Measurements from ENCODE around the gene RCE1.

Gene RCE1

DNA sequence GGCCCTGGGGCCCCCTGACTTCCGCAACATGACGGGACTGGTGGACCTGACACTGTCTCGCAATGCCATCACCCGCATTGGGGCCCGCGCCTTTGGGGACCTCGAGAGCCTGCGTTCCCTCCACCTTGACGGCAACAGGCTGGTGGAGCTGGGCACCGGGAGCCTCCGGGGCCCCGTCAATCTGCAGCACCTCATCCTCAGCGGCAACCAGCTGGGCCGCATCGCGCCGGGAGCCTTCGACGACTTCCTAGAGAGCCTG, 14.6 kb downstream of the RCE1 start:
- no peak for DNase-seq

- no peak for DNase-seq
Observed at GRCh38 chr11:66858186-66858938, 15.1 kb downstream of the RCE1 start.

- DNase-seq, result no peak
Observed at GRCh38 chr11:66858939-66859685, 15.9 kb downstream of the RCE1 start.

DNA sequence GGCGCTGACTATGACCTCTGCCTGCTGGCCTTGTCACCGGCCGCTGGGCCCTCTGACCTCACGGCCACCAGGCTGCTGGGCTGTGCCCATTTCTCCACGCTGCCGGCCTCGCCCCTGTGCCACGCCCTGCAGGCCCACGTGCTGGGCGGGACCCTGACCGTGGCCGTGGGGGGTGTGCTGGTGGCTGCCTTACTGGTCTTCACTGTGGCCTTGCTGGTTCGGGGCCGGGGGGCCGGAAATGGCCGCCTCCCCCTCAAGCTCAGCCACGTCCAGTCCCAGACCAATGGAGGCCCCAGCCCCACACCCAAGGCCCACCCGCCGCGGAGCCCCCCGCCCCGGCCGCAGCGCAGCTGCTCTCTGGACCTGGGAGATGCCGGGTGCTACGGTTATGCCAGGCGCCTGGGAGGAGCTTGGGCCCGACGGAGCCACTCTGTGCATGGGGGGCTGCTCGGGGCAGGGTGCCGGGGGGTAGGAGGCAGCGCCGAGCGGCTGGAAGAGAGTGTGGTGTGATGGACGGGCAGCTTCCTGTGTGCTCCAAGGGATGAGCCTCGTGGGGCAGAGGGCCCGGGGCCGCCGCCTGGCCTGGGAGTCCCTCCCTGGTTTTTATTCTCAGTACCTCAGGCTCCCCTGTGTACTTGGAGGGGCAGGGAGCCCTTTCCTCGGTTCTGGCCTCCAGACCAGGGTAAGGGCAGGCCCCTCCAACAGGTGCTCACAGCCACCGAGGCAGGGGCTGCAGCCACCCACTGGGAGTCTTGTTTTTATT, 16.6 kb downstream of the RCE1 start:
- DNase-seq, result no peak

DNA sequence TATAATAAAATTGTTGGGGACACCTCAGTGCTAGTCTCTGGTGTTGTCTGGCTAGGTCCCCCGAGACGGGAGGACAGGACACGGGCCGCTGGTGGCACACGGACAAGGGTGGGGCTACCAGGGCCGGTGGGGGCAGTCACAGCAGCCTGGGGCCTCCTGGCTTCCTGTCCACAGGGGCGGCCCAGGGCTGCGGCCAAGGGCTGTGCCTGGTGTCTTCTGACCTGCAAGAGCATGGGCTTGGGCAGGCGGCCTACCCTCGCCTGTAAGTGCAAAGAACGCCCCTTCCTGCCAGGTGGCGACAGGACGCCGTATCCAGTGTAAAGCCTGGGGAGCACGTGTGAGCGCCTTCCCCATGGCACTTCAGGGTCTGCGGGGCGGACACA, 17.2 kb downstream of the RCE1 start:
- DNase-seq, result no peak

- DNase-seq, result no peak
Observed at GRCh38 chr11:66861038-66861773, 18.0 kb downstream of the RCE1 start.

GRCh38 chr11:66861774-66862558, 18.7 kb downstream of the RCE1 start:
- no peak for DNase-seq

GRCh38 chr11:66862559-66863037, 19.4 kb downstream of the RCE1 start:
- DNase-seq, result no peak

GRCh38 chr11:66863428-66864125, 20.3 kb downstream of the RCE1 start:
- no peak for DNase-seq

DNA sequence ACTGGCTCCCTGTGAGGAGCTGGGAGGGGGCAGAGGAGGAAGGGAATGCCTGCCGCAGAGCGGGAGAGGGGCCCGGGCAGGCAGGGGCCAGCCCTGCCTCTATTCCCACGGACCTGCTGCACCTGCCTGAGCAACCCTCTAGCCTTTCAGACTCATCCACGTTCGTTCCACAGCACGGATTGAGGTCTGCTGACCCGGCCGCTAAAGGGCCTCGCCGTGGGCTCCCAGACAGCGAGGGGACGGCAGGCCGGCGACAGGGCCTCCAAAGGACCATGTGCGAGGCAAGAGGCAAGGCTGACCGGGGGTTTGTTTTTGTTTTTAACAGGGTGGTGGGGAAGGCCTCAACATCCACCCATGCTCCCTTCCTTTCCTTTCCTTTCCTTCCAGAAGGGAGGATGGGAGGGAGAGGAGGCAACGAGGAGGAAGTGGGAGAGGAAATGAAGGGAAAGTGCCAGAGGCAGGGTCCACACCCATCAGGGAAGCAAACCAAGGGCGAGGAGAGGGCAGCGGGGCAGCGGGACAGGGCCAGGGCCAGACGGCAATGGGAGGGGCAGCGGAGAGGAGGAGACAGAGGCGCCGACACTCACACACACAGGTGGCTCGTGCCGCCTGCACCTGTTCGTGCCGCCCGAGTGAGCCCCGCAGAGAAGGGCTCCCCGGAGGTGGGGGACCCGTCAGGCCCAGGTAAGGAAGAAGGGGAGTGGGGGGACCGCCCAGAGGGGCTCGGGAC, 21.1 kb downstream of the RCE1 start:
- no peak for DNase-seq

DNA sequence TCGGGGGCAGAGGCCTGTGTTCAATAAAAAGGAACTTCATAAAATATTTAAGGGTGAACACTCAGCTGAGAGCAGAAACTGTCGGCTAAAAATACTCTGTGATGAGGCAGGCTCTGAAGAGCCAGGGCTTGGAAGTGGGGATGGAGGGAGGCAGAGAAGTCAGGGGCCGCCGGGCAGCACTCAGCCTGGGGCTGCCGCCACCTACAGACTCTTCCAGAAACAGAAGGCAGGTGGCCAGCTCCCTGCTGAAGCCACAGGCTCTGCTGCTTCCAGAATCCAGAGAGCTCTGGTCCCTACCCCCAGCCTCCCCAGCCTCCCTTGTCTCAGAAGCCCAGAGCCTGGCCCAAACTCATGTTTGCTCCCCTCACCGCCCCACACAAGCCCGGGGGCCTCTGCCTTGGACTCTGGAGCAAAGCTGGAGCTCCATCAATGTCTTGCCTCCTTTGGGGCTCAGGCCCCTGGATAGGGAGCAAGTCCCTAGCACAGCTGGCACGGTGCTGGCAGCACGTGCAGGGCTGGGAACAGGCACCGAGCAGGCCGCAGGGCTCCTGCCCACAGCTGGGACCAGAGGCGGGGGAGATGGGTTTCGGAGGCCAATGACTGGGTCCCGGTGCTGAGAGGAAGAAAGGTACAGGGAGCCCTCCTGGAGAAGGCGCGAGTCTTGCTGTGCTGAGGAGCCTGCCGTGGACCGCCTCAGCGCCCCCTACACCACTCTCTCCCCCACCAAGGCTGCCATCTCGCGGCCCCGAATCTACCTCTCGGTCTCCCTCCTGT, 21.9 kb downstream of the RCE1 start:
- no peak for DNase-seq

DNA sequence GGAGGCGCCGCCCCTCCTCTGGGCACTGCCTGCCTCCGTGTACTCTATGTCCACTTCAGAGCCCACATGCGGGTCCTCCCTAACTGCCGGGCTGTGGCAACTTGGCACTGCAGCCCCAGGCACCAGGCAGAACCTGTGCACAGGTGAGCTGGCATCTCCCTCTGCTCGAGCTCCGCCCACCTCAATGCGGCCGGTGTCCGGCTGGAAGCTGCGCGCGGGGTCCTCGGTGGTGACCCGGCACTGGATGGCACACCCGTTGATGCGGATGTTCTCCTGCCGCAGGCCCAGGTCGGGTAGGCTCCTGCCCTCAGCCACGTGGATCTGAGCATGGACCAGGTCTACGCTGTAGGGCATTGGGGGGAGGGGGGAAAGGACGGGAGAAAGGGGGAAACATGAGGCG, 22.8 kb downstream of the RCE1 start:
- DNase-seq, result no peak

DNA sequence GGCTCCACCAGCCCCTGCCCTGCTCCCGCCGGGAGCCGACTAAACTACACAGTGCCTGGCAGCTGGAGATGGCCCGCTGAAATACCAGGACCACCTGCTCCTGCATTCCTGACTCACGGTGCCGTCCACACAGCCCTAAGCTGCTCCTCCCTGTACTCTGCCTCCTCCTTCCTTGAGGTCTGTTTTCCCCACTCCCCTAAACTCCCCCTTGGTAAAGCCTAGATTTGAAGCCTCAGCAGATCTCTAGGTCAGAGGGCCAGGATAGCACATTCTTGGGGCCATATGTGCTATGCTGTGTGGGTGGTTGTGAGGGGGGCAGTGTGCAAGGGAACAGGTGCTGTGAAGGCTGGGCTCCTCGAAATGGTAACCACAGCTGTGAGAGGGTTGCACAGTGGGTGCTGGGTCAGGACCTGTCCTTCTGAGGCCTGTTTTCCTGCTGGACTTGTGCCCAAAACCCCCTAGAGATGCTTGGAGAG, 23.3 kb downstream of the RCE1 start:
- no peak for DNase-seq

DNA sequence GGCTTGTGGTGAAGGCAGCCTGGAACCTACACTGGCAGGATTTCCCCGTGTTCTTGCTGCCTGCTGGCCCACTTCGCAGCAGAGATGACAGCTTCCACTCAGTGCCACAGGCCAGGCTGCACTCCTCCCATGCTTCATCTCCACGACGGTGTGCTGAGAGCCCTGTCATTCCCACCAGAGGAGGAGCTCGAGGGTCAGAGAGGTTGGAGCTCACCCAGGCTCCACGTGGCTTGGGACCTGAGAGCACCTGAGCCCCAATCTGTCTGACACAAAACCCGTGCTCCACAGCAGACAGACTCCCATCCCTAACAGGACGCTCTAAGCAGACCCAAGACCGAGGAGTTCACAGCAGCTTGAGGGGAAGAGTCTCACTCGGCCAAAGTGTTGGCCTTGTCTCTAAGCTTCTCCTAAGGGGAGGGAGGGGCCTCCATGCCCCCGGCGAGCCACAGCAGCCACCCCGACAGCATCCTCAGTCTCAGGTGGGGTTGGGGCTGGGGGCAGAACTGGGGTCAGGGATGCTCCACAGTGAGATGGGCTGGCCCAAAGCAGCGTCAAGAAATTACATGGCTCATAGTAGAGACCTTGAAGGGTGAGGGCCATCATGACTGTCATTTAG, 24.3 kb downstream of the RCE1 start:
- no peak for DNase-seq

- DNase-seq, result no peak
Observed at GRCh38 chr11:66868082-66868725, 25.0 kb downstream of the RCE1 start.

DNA sequence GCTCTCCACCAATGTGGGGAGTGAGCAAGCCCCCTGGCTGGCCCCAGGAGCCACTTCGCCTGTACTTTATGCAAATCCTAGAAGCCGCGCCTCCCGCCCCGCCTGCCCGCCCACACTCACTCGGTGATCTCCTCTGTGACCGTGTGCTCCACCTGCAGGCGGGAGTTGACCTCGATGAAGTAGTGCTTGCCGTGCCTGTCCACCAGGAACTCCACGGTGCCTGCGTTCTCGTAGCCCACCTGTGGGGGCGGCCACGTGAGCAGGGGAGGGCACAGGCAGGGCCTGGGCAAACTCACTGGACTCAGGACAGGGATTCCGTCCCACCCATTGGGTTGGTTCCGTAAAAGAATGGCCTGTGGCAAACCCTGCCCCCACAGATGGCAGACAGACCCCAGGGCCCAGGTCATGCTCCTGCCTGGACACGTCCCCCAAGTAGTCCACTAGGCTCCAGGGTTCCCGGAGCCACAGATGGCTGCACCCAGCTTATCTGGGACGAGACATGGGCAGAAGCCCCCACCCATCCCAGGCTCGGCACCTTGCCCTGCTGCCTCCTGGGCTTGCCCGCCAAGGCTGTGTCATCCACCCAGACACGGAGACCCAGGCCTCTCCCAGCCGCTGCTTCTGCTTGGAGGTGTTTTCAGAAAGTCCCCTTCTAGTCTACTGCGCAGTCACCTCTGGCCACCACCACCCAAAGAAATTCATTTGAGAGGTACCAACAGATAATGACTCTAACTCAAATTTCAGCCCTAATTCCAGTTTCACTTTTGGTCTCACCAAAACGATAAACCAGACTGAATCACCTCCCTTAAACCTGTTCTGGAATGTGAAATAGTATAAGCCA, 25.7 kb downstream of the RCE1 start:
- no peak for DNase-seq

DNA sequence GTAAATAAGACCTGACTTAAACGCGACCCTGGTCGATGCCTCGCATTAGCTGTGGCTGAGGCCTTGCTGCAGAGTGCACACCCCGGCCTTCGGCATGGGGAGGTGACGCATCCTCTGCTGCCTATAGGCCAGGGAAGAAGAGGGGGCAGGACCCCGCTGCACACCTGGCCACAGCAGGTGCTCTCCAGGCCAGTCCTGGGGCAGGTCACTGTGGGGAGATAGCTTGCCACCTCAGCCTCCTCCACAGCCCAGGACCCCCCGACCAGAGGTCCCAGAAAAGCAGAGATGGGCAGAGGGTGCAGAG, 26.3 kb downstream of the RCE1 start:
- DNase-seq, result no peak

GRCh38 chr11:66870131-66870530, 26.9 kb downstream of the RCE1 start:
- no peak for DNase-seq
